ENCODE results near the gene NDUFA13. TPM values are rescaled to one million over a fixed set of nuclear protein-coding genes. Genes with fewer than 3 reads are reported as not detected.

The NDUFA13 gene
- total RNA-seq, 3 donors from 2014 or later = 97.3 to 134 (median 99.2) TPM

DNA sequence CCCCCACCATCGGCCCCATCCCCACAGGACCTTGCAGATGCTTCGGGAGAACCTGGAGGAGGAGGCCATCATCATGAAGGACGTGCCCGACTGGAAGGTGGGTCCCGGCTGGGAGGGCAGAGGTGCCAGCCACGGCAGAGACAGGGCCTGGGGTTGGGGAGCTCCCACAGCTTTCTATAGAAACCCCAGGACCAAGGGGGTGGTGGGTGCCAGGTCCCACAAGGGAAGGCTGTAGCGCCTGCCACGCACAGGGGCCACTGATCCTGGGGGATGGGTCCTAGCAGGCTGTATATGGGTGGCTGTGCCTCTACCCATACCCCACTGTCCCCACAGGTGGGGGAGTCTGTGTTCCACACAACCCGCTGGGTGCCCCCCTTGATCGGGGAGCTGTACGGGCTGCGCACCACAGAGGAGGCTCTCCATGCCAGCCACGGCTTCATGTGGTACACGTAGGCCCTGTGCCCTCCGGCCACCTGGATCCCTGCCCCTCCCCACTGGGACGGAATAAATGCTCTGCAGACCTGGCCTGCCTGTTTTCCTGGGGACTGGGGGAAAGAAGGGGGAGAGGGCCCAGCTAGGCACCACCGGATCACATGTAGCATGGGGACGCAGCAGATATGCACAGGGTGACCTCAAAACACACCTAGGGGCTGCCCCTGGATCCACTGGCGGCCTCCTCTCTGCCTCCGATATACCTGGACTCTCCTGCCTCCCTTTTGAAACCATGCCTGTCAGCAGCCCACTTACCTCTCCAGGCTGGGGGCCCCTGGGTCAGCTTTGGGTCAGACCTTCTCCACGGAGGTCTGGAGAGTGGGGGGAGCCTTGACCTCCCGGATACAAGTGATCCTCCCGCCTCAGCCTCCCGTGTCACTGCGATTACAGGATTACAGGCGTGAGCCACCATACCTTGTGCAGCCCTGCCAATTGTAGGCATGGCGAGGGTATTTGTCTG is 11.9 kb downstream of the NDUFA13 start:
- intact Hi-C loops (cut with DNase I; ENCODE audit: low total_unique reads) = no loop called here
- no peaks in the 10 kb centered on the region for H3K4me1 ChIP-seq
- no peak for DNase-seq (ENCODE audit: low spot score in 2 of 2)

GRCh38 chr19:19528721-19529490 is 12.9 kb downstream of the NDUFA13 start, which contains the start of gene YJEFN3:
Gene YJEFN3 (plus strand): TSS chr19:19528911. CDS start chr19:19528933, 22 bp downstream.
- no peak for DNase-seq (ENCODE audit: low spot score in 2 of 2)
- Histone ChIP-seq H3K4me3 (peak within 1 kb of the TSS in 1 of 3 donors; percentile 5), H3K9me3 (no peaks in the 10 kb centered on the region), H3K36me3 (peaks cover 4% of the 10 kb centered on the region), H3K4me1 (no peaks in the 10 kb centered on the region), H3K27ac (no peak within 1 kb of the TSS), H3K27me3 (no peaks in the 10 kb centered on the region)
- intact Hi-C loops (cut with DNase I; ENCODE audit: low total_unique reads) = no loop called here
- TF ChIP-seq CTCF (IDR thresholded peaks at IDR 0.05) (no peak), POLR2A (IDR thresholded peaks at IDR 0.05) (no peak), POLR2AphosphoS5 (IDR thresholded peaks at IDR 0.05) (no peak)

More for the DNA sequence above, 11.9 kb downstream of the NDUFA13 start:
- H3K36me3 ChIP-seq = peaks cover 4% of the 10 kb centered on the region
- no peak overlapping the region for H3K27ac ChIP-seq
- no peaks in the 10 kb centered on the region for H3K9me3 ChIP-seq
- no peak for TF ChIP-seq CTCF (IDR thresholded peaks at IDR 0.05)
- no peak for TF ChIP-seq POLR2AphosphoS5 (IDR thresholded peaks at IDR 0.05)
- no peak for TF ChIP-seq POLR2A (IDR thresholded peaks at IDR 0.05)
- H3K27me3 ChIP-seq = no peaks in the 10 kb centered on the region
- H3K4me3 ChIP-seq = no peak overlapping the region

- Histone ChIP-seq H3K27ac (no peak overlapping the region), H3K4me3 (no peak overlapping the region), H3K36me3 (peaks cover 4% of the 10 kb centered on the region), H3K9me3 (no peaks in the 10 kb centered on the region), H3K27me3 (no peaks in the 10 kb centered on the region), H3K4me1 (no peaks in the 10 kb centered on the region)
- intact Hi-C loops (cut with DNase I; ENCODE audit: low total_unique reads) = loop anchor here (5.0 to 10.0 kb wide), 2 partner anchors 117 to 425 kb away; no protein-coding TSS in a partner anchor
- no peak for TF ChIP-seq POLR2A (IDR thresholded peaks at IDR 0.05)
- TF ChIP-seq POLR2AphosphoS5 (IDR thresholded peaks at IDR 0.05) = no peak
- no peak for TF ChIP-seq CTCF (IDR thresholded peaks at IDR 0.05)
- no peak for DNase-seq (ENCODE audit: low spot score in 2 of 2)
These were observed 13.9 kb downstream of the NDUFA13 start for GRCh38 chr19:19529783-19530422.

DNA sequence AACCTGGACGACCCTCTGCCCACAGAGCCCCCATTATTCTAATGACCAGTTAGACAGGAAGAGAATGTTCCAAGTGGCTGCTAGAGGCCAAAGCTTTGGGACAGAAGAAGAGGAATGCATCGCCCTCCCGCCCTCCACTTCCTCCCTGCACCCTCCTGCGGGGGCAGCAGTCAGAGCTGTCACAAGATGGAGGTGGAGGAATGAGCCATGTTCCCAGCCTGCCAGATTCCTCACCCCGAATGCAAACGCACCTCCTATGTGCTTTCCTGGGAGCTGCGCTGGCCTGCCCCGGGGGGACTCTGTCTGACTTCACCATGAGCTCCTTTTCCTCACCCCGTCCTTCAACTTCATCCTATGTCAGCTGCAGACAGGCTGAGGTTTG is 14.4 kb downstream of the NDUFA13 start:
- no peak for DNase-seq (ENCODE audit: low spot score in 2 of 2)
- TF ChIP-seq CTCF (IDR thresholded peaks at IDR 0.05) (no peak), POLR2A (IDR thresholded peaks at IDR 0.05) (no peak), POLR2AphosphoS5 (IDR thresholded peaks at IDR 0.05) (no peak)
- H3K4me1 ChIP-seq = no peaks in the 10 kb centered on the region
- no peaks in the 10 kb centered on the region for H3K9me3 ChIP-seq
- intact Hi-C loops (cut with DNase I; ENCODE audit: low total_unique reads) = loop anchor here (5.0 to 10.0 kb wide), 2 partner anchors 117 to 424 kb away; no protein-coding TSS in a partner anchor
- H3K27ac ChIP-seq = no peak overlapping the region
- H3K27me3 ChIP-seq = no peaks in the 10 kb centered on the region
- no peak overlapping the region for H3K4me3 ChIP-seq
- H3K36me3 ChIP-seq = peaks cover 4% of the 10 kb centered on the region
